Sigmoid colon (tissue), 7 donors: Measurements from ENCODE around the gene JAKMIP1. TPM values are rescaled to one million over a fixed set of nuclear protein-coding genes. Genes with fewer than 3 reads are reported as not detected.
A peak's percentile ranks its signal among the peaks of the same experiment; 100 is the strongest.

Experiments
- DNase-seq: peaks from one replicate; pipeline ENCODE4 v3.0.0-alpha.2; 2019
- H3K27ac ChIP-seq, 4 donors: fragments of 200-600 bp; sonication (generic); one replicate each; pipeline ENCODE4 v1.5.1; 2016 to 2019; ENCODE audit warnings: mild to moderate bottlenecking in 1 of 4
- H3K27me3 ChIP-seq, 3 donors: fragments of 200-600 bp; sonication (generic); one replicate each; pipeline ENCODE4 v1.5.1; 2019; ENCODE audit warnings: mild to moderate bottlenecking in 1 of 3
- H3K36me3 ChIP-seq, 4 donors: fragments of 200-600 bp; sonication (generic); one replicate each; pipeline ENCODE4 v1.5.1; 2016 to 2019
- H3K4me1 ChIP-seq, 4 donors: fragments of 200-600 bp; sonication (generic); one replicate each; pipeline ENCODE4 v1.5.1; 2017 to 2019
- H3K4me3 ChIP-seq, 4 donors: fragments of 200-600 bp; sonication (generic); one replicate each; pipeline ENCODE4 v1.5.1; 2017 to 2019; ENCODE audit warnings: mild to moderate bottlenecking in 2 of 4, moderate library complexity in 1 of 4
- H3K9me3 ChIP-seq, 4 donors: fragments of 200-600 bp in 3 of 4; sonication (generic) in 3 of 4; one replicate each; pipeline versions ENCODE4 v1.5.1 to v1.6.1; 2013 to 2019
- CTCF ChIP-seq, 4 experiments: fragments of 450-650 bp in 3 of 4; fragments of 200-600 bp in 1 of 4; IDR thresholded peaks; one replicate each; pipeline ENCODE4 v1.5.1; 2016 to 2019; ENCODE audit warnings: antibody characterized with exemption in 4 of 4, mild to moderate bottlenecking in 3 of 4, moderate library complexity in 2 of 4
- EP300 ChIP-seq, 4 donors: sonication (generic); formaldehyde crosslinking; IDR thresholded peaks; one replicate each; pipeline ENCODE4 v1.6.1; 2017; ENCODE audit warnings: antibody characterized with exemption in 4 of 4
- POLR2A ChIP-seq, 2 donors: fragments of 450-650 bp; IDR thresholded peaks; one replicate each; pipeline ENCODE4 v1.6.1; 2016; ENCODE audit warnings: antibody characterized with exemption in 2 of 2, mild to moderate bottlenecking in 2 of 2, moderate library complexity in 2 of 2
- POLR2AphosphoS5 ChIP-seq, 4 donors: sonication (generic); formaldehyde crosslinking; IDR thresholded peaks; one replicate each; pipeline ENCODE4 v1.6.1; 2017; ENCODE audit warnings: antibody characterized with exemption in 4 of 4
- WGBS, 2 donors: extraction: QIAGEN DNeasy Blood & Tissue Kit; methylation state at CpG; one replicate each; pipeline ENCODE4 v1.1.7; 2013; 5-methylcytosine and 5-hydroxymethylcytosine counted together
- intact Hi-C: fragments of 100-400 bp; cut with DNase I; formaldehyde crosslinking; loops from one replicate; pipeline ENCODE4 v1.15.1; 2023
- polyA plus RNA-seq, 3 donors: library from polyadenylated mRNA; stranded (reverse); fragments of 200-250 nt; gene quantifications; one replicate each; pipeline ENCODE4 v1.2.3, GENCODE V29; 2013
- total RNA-seq, 4 donors: library from RNA; depleted of rRNA; stranded (reverse); fragments of >200 nt; gene quantifications; one replicate each; pipeline ENCODE4 v1.1.0, GENCODE V29; 2016
- donor health status: healthy with polysubstance abuse.
- donor health status: Bipolar disorder and iron deficiency.
- donor health status: healthy.

Gene JAKMIP1
- total and polyA plus RNA-seq, 7 donors = 0.49 to 3.9 (median 1.8) TPM; not detected in 2

GRCh38 chr4:6111354-6111960, 88.9 kb downstream of the JAKMIP1 start:
- Histone ChIP-seq H3K4me1 (no peaks in the 10 kb centered on the region), H3K27me3 (peaks cover 0 to 35% (median 0%) of the 10 kb centered on the region in 3 donors), H3K4me3 (no peak overlapping the region), H3K9me3 (no peaks in the 10 kb centered on the region), H3K36me3 (no peaks in the 10 kb centered on the region), H3K27ac (no peak overlapping the region)
- TF ChIP-seq POLR2A (IDR thresholded peaks at IDR 0.05) = no peak
- peak; percentile 19 for DNase-seq
- 68 to 78% methylated on average over 7 of the region's 7 CpGs for WGBS, 2 donors
- intact Hi-C loops = no loop called here

GRCh38 chr4:6110681-6111353, 89.5 kb downstream of the JAKMIP1 start:
- no peaks in the 10 kb centered on the region for H3K36me3 ChIP-seq
- TF ChIP-seq CTCF (IDR thresholded peaks at IDR 0.05) = no peak
- peaks cover 0 to 35% (median under 1%) of the 10 kb centered on the region in 3 donors for H3K27me3 ChIP-seq
- 55 to 82% methylated on average over 8 of the region's 8 CpGs for WGBS, 2 donors
- DNase-seq = peak; percentile 54
- no peak overlapping the region for H3K27ac ChIP-seq
- intact Hi-C loops = no loop called here
- H3K4me1 ChIP-seq = no peaks in the 10 kb centered on the region
- H3K4me3 ChIP-seq = no peak overlapping the region
- H3K9me3 ChIP-seq = no peaks in the 10 kb centered on the region

GRCh38 chr4:6109842-6110560, 90.3 kb downstream of the JAKMIP1 start:
- DNase-seq = peak; percentile 53
- Histone ChIP-seq H3K4me1 (no peaks in the 10 kb centered on the region), H3K4me3 (no peak overlapping the region), H3K27ac (no peak overlapping the region), H3K27me3 (peaks cover 0 to 44% (median 5%) of the 10 kb centered on the region in 3 donors), H3K9me3 (no peaks in the 10 kb centered on the region), H3K36me3 (no peaks in the 10 kb centered on the region)
- TF ChIP-seq POLR2A (IDR thresholded peaks at IDR 0.05) (no peak), CTCF (IDR thresholded peaks at IDR 0.05) (no peak), EP300 (IDR thresholded peaks at IDR 0.05) (no peak), POLR2AphosphoS5 (IDR thresholded peaks at IDR 0.05) (no peak)
- intact Hi-C loops = no loop called here
- WGBS, 2 donors = 41 to 59% methylated on average over 13 of the region's 13 CpGs

- no peak for TF ChIP-seq CTCF (IDR thresholded peaks at IDR 0.05)
- no peak for TF ChIP-seq EP300 (IDR thresholded peaks at IDR 0.05)
- TF ChIP-seq POLR2AphosphoS5 (IDR thresholded peaks at IDR 0.05) = no peak
- no peak for TF ChIP-seq POLR2A (IDR thresholded peaks at IDR 0.05)
- WGBS, 2 donors = 63% methylated on average over 4 of the region's 4 CpGs
- DNase-seq = peak; percentile 29
- Histone ChIP-seq H3K4me1 (no peaks in the 10 kb centered on the region), H3K9me3 (no peaks in the 10 kb centered on the region), H3K27ac (no peak overlapping the region), H3K4me3 (no peak overlapping the region), H3K27me3 (peaks cover 0 to 35% (median 5%) of the 10 kb centered on the region in 3 donors), H3K36me3 (no peaks in the 10 kb centered on the region)
- intact Hi-C loops = no loop called here
Observed at GRCh38 chr4:6107886-6108285, 92.5 kb downstream of the JAKMIP1 start.

- WGBS, 2 donors = 84 to 87% methylated on average over 14 of the region's 14 CpGs
- H3K27me3 ChIP-seq = peaks cover 0 to 31% (median 5%) of the 10 kb centered on the region in 3 donors
- no peaks in the 10 kb centered on the region for H3K9me3 ChIP-seq
- no peak overlapping the region for H3K27ac ChIP-seq
- H3K4me3 ChIP-seq = no peak overlapping the region
- intact Hi-C loops = no loop called here
- peak; percentile 21 for DNase-seq
- no peaks in the 10 kb centered on the region for H3K4me1 ChIP-seq
- TF ChIP-seq POLR2A (IDR thresholded peaks at IDR 0.05) (no peak), EP300 (IDR thresholded peaks at IDR 0.05) (no peak), CTCF (IDR thresholded peaks at IDR 0.05) (no peak), POLR2AphosphoS5 (IDR thresholded peaks at IDR 0.05) (no peak)
- no peaks in the 10 kb centered on the region for H3K36me3 ChIP-seq
Observed at GRCh38 chr4:6107114-6107791, 93.1 kb downstream of the JAKMIP1 start.
